ENCODE results near the gene URGCP.
"Not testable (repeated sequence)": the region's sequence is repeated elsewhere in the genome, so short reads cannot be mapped to it uniquely, and the experiment has no call there.

Gene URGCP

GRCh38 chr7:43830917-43831316 lies 75.5 kb downstream of the URGCP start:
- DNase-seq, result not testable (repeated sequence)

Measured in right kidney (tissue), 1 donor.